ENCODE measurements around the gene ANKRD13B. TPM values are rescaled to one million over a fixed set of nuclear protein-coding genes. Genes with fewer than 3 reads are reported as not detected.

ANKRD13B gene
- total RNA-seq, 2 donors from 2014 or later = 5.9 to 7.9 TPM

DNA sequence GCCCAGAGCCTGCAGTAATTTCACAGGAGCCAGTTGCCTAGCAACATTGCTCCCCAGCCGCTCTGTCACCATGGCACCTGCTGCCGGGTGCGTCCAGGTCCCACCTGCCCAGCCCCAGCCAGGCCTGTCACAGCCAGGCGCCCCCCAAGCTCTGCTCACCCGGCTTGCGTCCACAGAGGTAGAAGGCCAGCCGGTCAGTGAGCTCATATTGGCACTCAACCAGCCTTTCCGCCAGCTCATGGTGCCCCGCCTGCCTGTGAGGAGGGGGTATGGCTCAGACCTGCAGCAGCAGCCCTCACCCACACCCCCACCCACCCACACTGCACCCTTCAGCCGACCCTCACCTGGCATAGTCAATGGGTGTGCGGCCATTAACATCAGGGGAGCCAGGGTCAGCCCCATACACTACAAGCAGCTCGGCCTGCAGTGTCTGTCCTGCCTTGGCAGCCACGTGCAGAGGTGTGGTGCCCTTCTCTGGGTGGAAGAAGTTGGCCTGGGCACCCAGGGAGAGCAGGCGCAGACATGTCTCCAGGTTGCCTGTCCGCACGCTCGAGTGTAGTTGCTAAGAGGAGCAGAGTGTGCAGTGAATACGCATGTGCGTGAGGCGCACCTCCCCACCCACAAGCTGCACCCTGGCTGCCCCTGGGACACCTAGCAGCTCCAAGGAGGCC lies 11.2 kb upstream of the ANKRD13B start:
- Mint-ChIP-seq H3K27ac (no peak overlapping the region), H3K4me1 (peaks cover 36% of the 10 kb centered on the region), H3K27me3 (no peaks in the 10 kb centered on the region), H3K36me3 (ENCODE audit: low read depth) (no peaks in the 10 kb centered on the region), H3K4me3 (no peak overlapping the region)
- DNase-seq = no peak
- no peak for ATAC-seq
- H3K9me3 ChIP-seq (ENCODE audit: control insufficient read depth, low read length, poor library complexity, severe bottlenecking) = no peaks in the 10 kb centered on the region

- Mint-ChIP-seq H3K4me1 (peaks cover 39% of the 10 kb centered on the region), H3K27ac (no peak overlapping the region), H3K36me3 (ENCODE audit: low read depth) (no peaks in the 10 kb centered on the region), H3K27me3 (no peaks in the 10 kb centered on the region), H3K4me3 (no peak overlapping the region)
- DNase-seq (no peak), ATAC-seq (no peak)
- H3K9me3 ChIP-seq (ENCODE audit: control insufficient read depth, low read length, poor library complexity, severe bottlenecking) = no peaks in the 10 kb centered on the region
These were observed 10.6 kb upstream of the ANKRD13B start for GRCh38 chr17:29582254-29582765.

DNA sequence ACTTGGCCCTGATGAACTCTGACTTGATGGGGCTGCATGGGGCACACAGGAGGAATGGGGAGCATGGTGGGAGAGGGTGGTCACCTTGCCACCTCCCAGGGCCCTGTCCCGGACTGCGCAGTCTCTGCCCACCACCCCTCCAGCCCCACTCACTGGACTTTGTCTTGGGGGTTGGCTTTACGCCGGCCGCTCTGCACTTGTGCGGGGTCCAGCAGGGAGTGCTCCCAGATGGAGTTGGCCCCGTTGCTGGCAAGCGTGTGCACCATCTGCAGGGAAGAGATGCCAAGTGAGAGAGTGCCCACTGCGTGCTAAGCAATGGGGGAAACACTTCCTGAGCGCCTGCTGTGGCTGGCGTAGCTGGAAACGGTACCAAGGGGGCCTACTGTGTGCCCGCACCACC lies 10.2 kb upstream of the ANKRD13B start:
- no peaks in the 10 kb centered on the region for H3K9me3 ChIP-seq (ENCODE audit: control insufficient read depth, low read length, poor library complexity, severe bottlenecking)
- H3K27ac Mint-ChIP-seq = no peak overlapping the region
- no peaks in the 10 kb centered on the region for H3K27me3 Mint-ChIP-seq
- H3K4me1 Mint-ChIP-seq = peaks cover 43% of the 10 kb centered on the region
- no peak for ATAC-seq
- no peaks in the 10 kb centered on the region for H3K36me3 Mint-ChIP-seq (ENCODE audit: low read depth)
- DNase-seq = no peak
- peak overlapping the region; percentile 28 for H3K4me3 Mint-ChIP-seq

DNA sequence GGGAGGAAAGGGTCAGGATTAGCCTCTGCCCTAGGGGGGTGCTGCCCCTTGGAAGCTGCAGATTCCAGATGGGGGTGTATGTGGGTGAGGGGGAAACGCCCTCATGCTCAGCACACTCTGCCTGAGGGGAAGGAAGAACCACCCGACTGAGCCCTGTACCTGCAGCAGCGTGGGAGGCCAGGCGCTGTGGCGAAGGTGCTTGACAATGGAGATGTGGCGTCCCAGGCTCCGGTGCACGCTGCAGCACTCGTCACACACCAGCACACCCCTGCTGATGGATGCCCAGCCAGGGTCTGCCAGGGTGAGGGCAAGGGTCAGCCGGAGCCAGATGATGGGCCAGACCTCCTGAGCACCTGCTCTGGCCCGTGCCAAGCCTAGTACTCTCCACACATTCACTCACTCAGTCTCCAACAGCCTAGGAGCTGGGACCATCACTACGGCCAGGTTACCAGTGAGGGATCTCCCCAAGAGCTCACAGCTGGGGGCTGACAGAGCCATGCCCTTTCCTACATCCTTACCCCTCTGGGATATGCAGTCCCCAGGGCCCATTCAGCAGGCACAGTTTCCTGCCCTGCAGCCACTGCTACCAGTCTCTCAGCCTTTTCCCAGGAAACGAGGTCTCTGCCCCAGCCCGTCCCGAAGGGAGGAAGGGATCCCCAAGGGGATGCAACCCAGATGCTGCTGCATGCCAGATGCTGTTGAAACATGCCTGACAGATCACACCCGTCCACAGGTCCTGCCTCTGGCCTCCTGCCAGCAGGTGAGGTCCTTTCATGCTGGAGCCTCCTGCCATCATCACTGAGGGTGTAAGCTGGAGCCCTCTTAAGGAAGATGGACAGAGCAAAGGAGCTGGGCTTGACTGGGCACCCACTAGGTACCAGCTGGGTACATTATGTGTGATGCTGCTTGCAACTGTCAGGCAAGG lies 9.3 kb upstream of the ANKRD13B start:
- H3K9me3 ChIP-seq (ENCODE audit: control insufficient read depth, low read length, poor library complexity, severe bottlenecking) = no peaks in the 10 kb centered on the region
- Mint-ChIP-seq H3K27me3 (no peaks in the 10 kb centered on the region), H3K36me3 (ENCODE audit: low read depth) (no peaks in the 10 kb centered on the region), H3K4me1 (peaks cover 47% of the 10 kb centered on the region), H3K4me3 (no peak overlapping the region), H3K27ac (peak overlapping the region; percentile 54)
- DNase-seq = no peak
- ATAC-seq = no peak

- H3K4me1 Mint-ChIP-seq = peaks cover 49% of the 10 kb centered on the region
- no peak overlapping the region for H3K4me3 Mint-ChIP-seq
- H3K27me3 Mint-ChIP-seq = no peaks in the 10 kb centered on the region
- no peaks in the 10 kb centered on the region for H3K36me3 Mint-ChIP-seq (ENCODE audit: low read depth)
- H3K9me3 ChIP-seq (ENCODE audit: control insufficient read depth, low read length, poor library complexity, severe bottlenecking) = no peaks in the 10 kb centered on the region
- no peak for ATAC-seq
- peak overlapping the region; percentile 54 for H3K27ac Mint-ChIP-seq
- no peak for DNase-seq
These were observed 8.4 kb upstream of the ANKRD13B start for GRCh38 chr17:29584452-29585079.

DNA sequence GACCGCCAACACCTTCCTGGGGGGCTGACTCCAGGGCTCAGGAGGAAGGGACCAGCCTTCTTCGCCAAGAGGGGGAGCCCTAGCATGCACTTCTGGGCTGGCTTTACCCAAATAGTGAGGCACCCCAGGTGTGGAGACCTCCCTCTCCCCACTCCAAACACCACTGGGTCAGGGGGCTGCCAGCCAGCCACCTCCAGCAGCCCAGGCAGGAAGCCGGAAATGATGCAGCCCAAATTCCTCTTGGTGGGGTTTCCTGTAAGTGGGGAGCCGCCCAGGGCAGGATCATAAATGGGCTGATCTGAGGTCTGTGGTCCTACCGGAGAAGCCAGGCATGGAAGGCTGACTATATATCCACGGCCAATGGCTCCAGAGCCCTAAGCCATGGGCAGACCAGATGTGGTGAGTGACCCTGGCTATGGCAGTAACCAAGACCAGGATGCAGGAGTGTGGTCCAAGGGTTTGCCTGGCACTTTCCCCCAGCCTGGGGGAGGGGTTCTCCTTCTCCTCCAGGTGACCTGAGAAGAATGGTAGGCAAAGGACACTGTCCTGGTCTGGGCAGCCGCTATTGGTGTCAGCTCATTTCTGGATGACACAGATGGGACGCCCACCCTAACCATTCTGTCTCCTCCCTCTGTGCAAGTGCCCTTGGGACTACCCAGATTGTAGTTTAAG lies 7.7 kb upstream of the ANKRD13B start:
- H3K4me3 Mint-ChIP-seq = peak overlapping the region; percentile 69

DNA sequence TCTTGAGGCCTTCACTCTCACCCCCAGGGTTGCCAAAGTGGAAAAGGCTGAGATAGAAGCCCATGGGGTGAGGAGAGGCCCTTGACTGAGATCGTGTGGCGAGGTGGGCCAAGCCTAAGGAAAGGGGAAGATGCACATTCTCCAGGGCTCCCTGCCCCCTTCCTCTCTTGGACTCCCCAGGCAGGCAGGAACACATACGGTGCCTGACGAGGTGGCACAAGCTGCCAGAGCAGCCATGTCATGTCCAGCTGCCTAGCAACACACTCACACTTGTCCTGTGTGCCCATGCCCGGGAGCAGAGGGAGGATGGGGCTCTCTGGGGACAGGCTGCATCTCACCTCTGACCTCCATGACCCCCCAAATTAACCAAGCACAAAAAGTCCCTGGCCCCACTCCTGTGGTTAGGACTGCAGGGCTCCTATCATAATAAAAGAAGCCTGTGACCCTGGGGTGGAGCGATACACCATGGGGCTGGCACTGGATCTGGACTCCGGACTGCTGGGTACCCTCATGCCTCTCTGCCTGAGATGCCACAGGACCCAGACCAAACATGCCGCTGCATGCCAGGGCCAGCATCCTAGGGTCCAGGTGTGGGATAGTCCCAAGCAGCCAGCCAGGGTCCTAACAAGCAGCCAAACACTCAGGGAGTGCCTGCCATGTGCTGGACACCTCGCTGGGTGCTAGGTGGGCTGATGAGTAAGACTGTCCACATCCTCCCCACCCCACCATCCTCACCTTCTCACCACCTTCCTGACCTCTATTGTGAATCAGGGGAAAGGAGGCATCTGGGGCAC lies 6.1 kb upstream of the ANKRD13B start:
- DNase-seq = no peak
- Mint-ChIP-seq H3K4me1 (peaks cover 55% of the 10 kb centered on the region), H3K27ac (peak overlapping the region; percentile 83), H3K27me3 (no peaks in the 10 kb centered on the region), H3K36me3 (ENCODE audit: low read depth) (no peaks in the 10 kb centered on the region), H3K4me3 (peak overlapping the region; percentile 93)
- ATAC-seq = no peak
- no peaks in the 10 kb centered on the region for H3K9me3 ChIP-seq (ENCODE audit: control insufficient read depth, low read length, poor library complexity, severe bottlenecking)

More for the DNA sequence above, 7.7 kb upstream of the ANKRD13B start:
- peak overlapping the region; percentile 54 for H3K27ac Mint-ChIP-seq
- peaks cover 47% of the 10 kb centered on the region for H3K4me1 Mint-ChIP-seq
- DNase-seq (peak in 1 of 3 donors; percentile 26), ATAC-seq (no peak)
- H3K27me3 Mint-ChIP-seq = no peaks in the 10 kb centered on the region
- H3K9me3 ChIP-seq (ENCODE audit: control insufficient read depth, low read length, poor library complexity, severe bottlenecking) = no peaks in the 10 kb centered on the region
- H3K36me3 Mint-ChIP-seq (ENCODE audit: low read depth) = no peaks in the 10 kb centered on the region

DNA sequence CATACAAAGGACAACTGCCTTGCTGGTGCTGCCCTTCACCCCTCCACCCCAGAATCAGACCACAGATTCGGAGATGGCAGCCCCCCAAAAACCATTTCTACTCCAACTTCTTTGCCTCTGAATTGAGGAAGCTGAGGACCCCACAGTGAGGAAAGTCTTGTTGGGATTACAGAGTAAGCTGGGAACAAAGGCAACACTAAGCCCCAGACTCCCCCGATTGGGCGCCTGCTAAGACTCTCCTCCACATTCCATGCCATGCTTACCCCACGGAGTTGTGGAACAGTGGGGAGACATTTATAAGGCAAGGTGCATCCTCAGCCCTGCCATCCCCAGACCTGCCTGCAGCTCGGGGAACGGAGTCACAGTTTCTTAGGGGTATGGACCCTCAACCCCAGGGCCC lies 5.3 kb upstream of the ANKRD13B start:
- Mint-ChIP-seq H3K36me3 (ENCODE audit: low read depth) (no peaks in the 10 kb centered on the region), H3K4me3 (peak overlapping the region; percentile 93), H3K27me3 (no peaks in the 10 kb centered on the region), H3K27ac (peak overlapping the region; percentile 83), H3K4me1 (peaks cover 56% of the 10 kb centered on the region)
- no peak for ATAC-seq
- H3K9me3 ChIP-seq (ENCODE audit: control insufficient read depth, low read length, poor library complexity, severe bottlenecking) = no peaks in the 10 kb centered on the region
- no peak for DNase-seq

- H3K9me3 ChIP-seq (ENCODE audit: control insufficient read depth, low read length, poor library complexity, severe bottlenecking) = no peaks in the 10 kb centered on the region
- ATAC-seq = no peak
- H3K4me1 Mint-ChIP-seq = peaks cover 59% of the 10 kb centered on the region
- no peaks in the 10 kb centered on the region for H3K27me3 Mint-ChIP-seq
- no peak for DNase-seq
- peak overlapping the region; percentile 83 for H3K27ac Mint-ChIP-seq
- H3K4me3 Mint-ChIP-seq = peak overlapping the region; percentile 93
- H3K36me3 Mint-ChIP-seq (ENCODE audit: low read depth) = no peaks in the 10 kb centered on the region
These were observed 4.8 kb upstream of the ANKRD13B start for GRCh38 chr17:29588017-29588561.

DNA sequence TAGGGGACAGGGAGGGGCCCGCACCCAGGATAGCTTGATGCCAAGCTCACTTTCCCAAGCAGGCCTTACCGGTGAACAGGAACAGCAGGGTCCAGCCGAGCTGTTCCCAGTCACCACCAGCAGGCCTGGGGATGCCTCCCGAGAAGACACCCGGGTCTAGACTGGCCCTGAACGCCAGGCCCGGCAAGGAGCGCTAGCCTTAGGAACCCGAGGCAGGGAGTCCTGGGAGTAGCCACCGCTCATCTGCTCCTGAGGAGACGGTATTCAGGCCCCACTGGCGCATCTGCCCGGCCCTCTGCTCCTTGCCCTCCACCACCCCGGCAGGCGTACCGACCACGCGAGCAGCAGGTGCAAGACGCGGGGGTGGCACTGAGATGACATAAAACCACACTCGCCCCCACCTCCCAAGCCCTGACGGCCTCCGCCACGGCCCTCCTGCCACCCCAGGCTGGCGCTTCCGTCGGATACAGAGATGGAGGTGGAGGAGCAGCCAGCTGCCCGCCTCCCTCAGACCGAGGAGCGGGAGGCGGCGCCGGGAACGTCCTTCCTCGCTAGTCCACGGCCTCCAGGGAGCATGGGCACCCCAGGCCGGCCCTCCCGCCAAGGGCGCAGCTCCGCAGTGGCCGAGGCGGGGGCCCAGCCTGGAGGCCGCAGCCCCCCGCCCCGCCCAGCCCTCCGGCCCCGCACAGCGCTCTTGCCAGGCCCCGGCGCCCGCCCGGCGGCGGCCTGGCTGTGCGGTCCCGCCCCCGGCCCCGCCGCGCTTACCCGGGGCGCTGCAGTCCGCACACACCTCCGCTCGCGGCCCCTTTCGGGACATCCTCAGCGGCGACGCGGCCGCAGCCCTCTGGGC lies 4.1 kb upstream of the ANKRD13B start:
- Mint-ChIP-seq H3K4me3 (peak overlapping the region; percentile 93), H3K27ac (peak overlapping the region; percentile 83), H3K4me1 (peaks cover 59% of the 10 kb centered on the region), H3K36me3 (ENCODE audit: low read depth) (no peaks in the 10 kb centered on the region), H3K27me3 (no peaks in the 10 kb centered on the region)
- no peaks in the 10 kb centered on the region for H3K9me3 ChIP-seq (ENCODE audit: control insufficient read depth, low read length, poor library complexity, severe bottlenecking)
- peak; percentile 18 for ATAC-seq
- DNase-seq = peak in 1 of 3 donors; percentile 28
